ENCODE results near the gene TTC39C.
"Not testable (repeated sequence)": the region's sequence is repeated elsewhere in the genome, so short reads cannot be mapped to it uniquely, and the experiment has no call there.

Gene TTC39C

DNA sequence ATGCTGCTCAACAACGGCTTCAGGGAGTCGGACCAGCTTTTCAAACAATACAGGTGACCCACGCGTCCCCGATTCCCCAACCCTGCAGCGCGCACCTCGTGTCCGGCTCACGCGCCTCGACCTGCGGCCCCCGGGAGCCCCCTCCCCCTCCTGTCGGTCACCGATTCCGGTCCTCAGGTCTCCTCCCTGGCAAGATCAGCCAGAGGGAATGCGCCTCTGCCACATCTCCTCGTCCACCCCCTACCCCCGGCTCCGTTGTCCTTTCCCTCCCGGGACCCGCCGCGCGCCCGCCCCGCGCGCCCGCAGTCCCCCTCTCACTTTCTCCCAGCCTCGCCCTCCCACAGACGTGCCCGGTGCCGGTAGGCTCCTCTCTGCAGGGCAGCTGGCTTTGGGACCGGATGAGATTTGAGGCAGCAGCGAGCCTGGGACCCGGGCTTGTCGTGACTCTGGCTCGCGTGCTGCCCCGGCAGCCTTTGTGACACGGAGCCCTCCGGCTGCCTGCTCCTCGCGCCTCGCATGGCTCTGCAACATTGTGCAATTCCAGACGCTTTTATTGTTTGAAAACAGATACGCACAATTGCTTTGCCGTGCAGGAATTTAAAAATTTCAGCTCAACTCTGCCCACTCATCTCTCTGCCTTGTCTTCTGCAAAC, 558 bp downstream of the TTC39C start:
- DNase-seq: peak in 38 of 42 donors; percentile 8 to 75 (median 40)
- intact Hi-C loops (cut with DNase I): no loop called here

DNA sequence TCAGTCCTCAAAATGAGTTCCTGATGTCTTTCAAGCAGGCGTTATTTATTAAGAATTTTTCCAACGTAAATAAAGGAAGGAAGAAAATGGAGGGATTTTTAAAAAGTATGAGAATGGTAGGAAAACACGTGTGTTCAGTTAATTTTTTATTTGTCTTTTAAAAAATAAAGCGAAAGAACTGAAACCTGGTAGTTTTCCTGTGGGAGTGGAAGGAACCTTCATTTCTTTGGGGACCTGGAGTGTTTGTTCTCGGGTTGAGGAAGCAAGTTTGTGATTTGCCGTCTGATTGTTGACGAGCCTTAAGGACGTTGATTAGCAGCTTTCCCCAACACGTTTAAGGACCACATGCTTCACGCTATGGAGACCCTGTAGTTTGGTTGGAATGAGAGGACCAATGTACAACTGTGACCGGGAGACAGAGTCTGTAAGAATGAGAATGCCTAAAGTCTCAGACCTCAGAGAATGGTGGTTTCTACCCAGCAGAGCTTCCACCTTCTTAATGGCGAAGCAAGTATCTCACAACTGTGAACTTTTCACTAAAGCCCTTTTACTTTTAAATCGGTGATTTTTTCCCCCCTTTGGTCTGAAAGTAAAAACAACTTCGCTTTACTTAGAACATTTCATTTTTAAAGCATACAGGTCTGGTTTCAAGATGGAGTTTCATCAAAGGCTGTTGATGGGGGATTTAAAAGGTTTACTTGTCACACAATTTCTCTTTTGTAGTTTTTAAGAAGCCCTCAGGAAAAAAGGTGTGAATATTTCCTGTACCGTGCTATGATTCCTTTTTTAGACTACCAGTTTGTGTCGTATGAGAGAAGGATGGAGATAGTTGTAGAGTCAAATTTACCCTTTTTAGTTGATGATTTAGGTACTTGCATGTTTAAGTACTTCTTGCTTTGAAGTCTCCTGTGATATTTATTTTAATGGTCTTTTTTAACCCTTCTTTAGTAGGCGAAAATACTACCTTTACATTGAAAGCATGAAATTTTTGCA, 1.4 kb downstream of the TTC39C start:
- DNase-seq: no peak
- intact Hi-C loops (cut with DNase I): no loop called here

DNA sequence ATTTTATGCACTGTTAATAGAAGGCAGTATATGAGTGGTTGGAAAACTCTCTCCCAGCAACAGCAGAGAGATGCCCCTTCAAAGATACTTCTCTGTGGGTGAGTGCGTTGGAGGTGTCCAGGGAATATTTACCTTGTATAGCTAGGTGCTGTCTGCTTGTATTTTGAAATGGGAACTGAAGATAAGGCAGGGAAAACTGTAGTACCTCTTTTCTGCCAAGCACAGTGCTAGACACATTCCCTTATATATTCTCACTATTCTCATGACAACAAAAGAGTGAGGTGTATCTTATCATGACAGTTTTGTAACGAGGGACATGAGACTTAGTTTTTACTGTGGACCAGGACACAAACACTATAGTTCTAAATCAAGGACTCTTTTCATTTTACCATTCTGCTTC, 2.1 kb downstream of the TTC39C start:
- intact Hi-C loops (cut with DNase I): no loop called here
- DNase-seq: no peak

DNA sequence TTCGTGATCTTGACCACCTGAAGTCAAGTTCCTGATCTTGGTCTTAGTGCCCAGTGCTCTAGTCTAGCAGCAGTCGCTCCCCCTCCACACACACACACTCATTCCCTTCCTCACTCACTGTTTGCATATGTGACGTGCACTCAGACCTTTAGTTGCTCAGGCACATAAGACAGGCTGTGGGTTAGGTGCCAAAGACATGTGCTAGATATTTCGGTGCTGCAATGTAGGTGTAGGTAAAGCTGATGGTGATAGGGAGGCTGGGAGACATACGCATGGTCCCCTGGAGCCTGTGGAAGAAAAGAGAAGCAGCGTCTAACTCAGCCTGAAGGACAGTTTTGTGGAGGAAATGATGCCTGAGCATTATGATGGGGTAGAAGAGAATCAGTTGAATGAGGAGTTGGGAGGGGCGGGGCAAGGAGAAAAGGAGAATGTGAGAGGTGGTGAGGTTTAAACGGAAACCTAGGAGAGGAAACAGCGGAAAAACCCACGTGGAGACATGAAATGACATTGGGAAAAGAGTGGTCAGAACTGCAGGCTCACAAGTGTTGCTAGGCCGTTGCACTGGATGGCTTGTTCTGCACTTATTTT, 3.8 kb downstream of the TTC39C start:
- no peak for DNase-seq
- intact Hi-C loops (cut with DNase I): no loop called here

DNA sequence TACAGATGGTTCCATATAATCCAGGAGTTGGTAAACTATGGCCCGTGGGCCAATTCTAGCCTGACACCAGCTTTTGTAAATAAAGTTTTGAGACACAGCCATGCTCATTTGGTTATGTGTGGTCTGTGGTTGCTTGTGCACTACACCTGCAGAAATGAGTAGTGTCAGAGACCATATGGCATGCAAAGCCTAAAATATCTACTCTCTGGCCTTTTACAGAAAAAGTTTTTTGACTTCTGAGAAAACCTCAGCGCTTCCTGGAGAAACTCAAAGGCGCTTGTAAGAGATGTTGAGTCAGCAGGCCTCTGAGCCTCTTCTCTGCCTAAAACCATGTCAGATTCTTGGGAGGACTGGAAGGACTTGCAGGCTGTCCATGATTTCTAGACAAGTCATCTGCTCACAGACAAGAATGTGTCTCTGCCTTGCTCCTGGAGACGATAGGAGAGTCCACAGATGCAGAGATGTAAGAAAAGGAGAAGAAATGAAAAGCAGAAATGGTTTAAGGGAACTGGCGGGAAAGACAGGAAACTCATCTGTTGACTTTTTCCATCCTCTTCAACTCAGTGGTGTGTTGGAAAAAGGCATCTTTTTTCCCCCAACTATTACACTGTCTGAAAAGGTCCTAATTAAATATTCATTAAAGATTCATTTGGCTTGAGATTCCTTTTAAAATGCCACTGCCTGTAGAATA, 5.2 kb downstream of the TTC39C start:
- intact Hi-C loops (cut with DNase I): no loop called here
- no peak for DNase-seq

DNA sequence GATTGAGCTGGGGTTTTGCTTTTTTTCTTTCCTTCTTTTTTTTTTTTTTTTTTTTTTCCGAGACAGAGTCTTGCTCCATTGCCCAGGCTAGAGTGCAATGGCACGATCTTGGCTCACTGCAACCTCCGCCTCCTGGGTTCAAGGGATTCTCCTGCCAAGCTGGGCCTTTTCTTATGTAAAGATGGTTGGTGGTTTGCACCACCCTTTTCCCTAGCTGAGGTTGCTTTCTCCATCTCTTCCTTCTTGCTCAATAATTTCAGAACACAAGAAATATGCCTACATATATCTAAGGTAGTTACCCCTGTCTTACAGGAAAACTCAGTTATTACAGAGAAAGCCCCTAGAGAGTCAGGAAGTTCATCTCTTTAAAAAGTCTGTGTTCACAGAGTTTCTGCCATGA, 7.0 kb downstream of the TTC39C start:
- intact Hi-C loops (cut with DNase I): no loop called here
- DNase-seq: no peak

DNA sequence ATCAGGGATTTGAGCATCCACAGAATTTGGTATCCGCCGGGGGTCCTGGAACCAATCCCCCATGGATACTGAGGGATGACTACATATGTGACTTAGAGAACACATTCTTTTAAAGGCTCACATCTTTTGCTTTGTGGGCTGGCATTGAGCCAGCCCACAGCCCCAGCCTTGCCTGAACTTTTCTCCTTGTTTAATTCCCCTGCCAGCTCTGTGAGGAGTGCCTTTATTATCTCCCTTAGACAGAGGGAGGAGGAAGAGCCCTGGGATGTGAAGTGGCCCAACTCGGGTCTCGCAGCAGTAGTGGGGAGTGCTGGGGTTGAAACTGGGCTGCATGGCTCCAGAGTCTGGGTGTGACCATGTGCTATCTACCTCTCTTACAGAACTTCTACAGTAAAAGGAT, 7.6 kb downstream of the TTC39C start:
- intact Hi-C loops (cut with DNase I): no loop called here
- DNase-seq: no peak

DNA sequence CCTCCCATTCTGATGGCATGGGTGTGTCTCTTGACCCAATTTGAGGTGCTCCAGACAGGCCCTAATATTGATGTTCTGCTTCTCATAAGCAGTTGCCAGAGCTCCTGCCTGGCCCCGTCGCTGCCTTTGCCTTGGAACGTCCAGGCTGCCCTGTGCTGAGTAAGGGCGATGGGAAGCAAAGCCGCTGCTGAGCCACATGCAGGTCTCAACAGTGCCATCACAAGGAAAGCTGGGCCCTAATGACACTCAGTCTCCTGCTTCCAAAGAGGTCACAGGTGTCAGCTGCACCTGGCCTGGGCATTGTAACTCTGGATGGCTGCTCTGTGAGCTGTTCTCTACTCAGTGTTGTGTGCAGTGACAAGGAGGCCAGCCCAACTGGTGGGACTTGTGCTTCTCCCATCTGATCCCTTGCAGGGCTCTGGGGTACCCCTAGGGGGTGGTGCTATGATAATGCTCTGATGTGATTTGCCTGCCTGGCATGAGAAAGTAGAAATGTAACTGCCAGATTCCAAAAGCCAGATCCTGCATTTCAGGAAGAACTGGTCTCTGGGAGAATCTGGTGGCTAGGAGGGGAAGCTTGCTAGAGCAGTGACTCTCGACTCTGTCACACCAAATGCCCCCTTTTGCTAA, 8.7 kb downstream of the TTC39C start:
- intact Hi-C loops (cut with DNase I): no loop called here

DNA sequence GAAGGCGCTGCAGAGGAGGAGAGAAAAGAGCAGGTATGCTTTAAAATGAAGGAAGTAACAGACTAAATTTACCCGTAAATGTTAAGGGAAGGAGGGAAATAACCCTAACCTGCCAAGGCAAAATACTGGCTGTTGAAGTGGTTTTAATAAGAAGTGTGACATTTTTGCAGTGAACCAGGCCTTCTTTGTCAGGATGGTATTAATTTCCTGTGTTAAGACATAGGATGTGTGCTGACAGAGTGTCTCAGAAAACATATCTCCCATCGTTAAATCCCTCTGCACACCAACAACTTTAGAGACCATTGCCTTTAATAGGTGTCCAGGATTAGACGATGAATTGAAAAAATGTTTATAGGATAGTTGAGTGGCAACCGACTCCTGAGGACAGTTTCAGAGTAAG, 9.9 kb downstream of the TTC39C start:
- intact Hi-C loops (cut with DNase I): no loop called here
- DNase-seq: no peak

More for the DNA sequence above, 8.7 kb downstream of the TTC39C start:
- no peak for DNase-seq

DNA sequence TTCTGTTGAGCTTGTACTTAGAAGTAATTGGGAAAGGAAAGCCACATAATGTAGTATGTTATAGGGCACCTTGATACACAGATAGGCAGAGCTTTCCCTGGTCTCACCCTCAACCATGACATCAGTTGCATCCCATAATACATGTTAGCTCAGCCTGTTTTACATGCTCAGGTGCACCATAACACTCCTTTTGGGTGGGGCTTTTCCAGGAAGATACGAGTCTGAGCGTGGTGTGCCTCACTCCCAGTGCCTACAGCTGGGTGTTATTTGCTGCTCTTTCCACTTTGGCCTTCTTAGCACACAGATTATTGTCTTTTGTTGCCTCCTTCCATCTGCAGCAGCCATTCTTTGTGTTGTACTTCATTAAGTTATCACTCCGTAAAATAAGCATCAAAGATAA, 11.9 kb downstream of the TTC39C start:
- DNase-seq: no peak
- intact Hi-C loops (cut with DNase I): no loop called here

DNA sequence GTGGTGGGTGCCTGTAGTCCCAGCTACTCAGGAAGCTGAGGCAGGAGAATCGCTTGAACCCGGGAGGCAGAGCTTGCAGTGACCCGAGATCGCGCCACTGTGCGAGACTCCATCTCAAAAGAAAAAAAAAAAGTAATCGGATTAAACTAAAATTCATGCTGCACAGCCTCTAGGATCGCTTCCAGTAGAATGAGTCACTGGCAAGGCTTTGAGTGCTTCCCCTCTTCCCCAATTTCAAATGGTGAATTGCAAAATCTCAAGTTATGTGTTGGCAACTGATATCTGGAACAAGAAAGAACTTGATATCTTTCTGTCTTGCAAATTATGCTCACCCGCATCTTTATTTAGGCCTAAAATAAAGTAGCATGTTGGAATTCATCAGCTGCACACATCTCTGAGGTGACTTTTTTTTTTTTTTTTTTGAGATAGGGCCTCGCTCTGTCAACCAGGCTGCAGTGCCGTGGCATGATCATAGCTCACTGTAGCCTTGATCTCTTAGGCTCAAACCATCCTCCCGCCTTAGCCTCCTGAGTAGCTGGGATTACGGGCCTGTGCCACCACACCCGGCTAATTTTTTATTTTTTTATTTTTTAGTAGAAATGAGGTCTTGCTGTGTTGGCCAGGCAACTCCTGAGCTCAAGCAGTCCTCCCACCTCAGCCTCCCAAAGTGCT, 12.7 kb downstream of the TTC39C start:
- intact Hi-C loops (cut with DNase I): no loop called here
- peak in 2 of 42 donors; percentile 21 to 42 for DNase-seq

DNA sequence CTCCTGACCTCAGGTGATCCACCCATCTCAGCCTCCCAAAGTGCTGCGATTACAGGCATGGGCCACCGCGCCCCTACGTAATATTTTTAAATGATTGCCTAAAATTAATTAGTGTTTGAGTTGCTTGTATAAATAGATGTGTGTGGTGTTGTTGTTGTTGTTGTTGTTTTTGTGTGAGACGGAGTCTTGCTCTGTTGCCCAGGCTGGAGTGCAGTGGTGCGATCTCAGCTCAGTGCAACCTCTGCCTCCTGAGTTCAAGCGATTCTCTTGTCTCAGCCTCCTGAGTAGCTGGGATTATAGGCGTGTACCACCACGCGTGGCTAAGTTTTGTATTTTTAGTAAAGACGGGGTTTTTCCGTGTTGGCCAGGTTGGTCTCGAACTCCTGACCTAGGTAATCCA, 14.4 kb downstream of the TTC39C start:
- intact Hi-C loops (cut with DNase I); DNase-seq: not testable (repeated sequence)

DNA sequence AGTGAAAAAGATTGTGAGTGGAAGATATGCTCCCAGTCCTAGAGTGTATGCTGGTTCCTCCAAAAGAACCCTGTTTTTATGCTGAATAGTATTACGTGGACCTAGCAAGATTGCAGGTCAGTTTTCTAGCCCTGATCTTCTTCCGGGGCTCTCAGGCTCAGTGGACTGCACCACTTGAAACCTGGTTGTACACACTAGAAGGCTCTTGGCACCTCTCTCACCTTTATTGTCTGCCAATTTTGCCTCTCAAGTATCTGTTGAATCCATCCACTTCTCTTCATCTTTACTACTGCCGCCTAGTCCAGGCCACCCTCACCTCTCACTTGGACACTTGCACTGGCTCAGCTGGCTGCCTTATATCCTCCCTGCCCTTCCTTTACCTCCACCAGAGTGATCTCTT, 16.8 kb downstream of the TTC39C start:
- DNase-seq: no peak
- intact Hi-C loops (cut with DNase I): no loop called here

DNA sequence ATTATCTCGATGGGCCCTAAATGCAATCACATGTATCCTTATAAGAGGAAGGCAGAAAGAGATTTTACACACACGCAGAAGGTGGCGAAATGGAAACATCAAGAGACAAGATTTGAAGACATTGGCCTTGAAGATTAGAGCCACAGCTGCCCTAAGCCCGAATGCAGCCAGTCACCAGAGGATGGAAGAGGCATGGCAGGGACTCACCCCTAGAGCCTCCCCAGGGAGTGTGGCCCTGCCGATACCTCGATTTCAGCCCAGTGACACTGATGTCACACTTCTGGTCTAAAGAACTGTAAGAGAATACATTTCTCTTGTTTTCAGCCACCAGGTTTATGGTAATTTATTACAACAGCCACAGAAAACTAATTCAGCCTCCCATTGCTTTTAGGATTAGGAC, 17.4 kb downstream of the TTC39C start:
- no peak for DNase-seq
- intact Hi-C loops (cut with DNase I): no loop called here

DNA sequence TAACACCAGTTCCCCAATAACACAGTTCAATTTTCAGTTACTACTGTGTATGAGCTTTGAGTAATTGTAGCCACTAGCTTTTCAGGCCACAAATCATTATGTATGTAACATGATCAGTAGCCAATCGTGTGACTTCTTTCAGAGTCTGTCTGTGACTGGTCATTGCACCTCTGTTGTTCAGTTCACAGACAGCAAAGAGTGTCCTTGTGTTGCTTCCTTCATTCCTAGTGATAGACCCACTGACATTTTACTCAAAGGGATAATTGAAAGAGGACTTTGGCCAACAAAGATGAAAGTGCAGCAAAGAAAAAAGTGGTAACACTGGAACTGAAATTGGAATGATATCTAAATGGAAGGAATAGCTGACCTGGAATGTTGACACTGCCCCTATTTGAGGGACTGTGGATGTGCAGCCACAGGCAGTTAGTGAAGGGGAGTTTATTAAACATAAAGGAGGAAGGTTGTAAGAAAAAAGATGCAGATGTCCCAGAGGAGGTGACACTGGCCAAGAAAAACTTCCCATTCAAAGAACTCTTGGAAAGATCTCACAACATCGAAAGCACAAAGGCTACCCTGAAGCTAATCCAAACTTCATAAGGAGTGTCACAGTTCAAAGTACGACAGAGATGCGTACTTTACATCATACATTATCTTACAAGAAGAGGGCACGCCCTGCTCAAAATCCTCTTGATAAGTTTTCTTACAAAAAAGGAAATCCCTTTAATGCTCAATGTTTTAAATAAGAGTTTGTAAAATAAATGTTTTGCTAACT, 19.3 kb downstream of the TTC39C start:
- DNase-seq: no peak
- intact Hi-C loops (cut with DNase I): no loop called here

DNA sequence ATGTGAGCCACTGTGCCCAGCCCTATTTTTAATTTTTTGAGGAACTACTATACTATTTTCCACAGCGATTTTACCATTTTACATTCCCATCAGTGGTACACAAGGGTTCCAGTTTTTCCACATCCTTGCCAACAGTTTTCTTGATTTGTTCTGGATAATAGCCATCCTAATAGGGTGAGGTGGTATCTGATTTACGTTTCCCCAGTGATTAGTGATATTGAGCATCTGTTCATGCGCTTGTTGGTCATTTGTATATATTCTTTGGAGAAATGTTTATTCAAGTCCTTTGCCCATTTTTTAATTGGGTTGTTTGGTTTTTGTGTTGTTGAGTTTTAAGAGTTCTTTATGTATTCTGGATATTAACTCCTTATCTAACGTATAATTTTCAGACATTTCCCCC, 20.8 kb downstream of the TTC39C start:
- intact Hi-C loops (cut with DNase I): no loop called here
- DNase-seq: no peak

DNA sequence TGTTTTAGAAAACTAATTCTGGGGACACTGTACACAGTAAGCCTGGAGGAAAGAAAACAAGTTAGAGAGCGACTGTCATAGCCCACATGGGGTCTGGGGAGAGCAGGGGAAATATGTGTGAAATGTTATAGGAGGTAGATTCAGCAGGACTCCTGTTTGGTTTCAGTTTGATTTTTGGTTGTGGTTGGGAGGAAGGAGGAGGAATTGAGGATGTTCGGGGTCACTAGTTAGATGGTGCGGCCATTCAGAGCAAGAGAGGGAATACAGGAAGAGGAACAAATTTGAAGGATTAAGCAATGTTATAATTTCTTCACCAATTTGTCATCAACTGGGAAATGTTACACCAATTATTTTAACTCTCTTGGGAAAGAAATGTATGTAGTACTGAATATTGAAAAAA, 25.1 kb downstream of the TTC39C start:
- intact Hi-C loops (cut with DNase I): no loop called here
- no peak for DNase-seq

DNA sequence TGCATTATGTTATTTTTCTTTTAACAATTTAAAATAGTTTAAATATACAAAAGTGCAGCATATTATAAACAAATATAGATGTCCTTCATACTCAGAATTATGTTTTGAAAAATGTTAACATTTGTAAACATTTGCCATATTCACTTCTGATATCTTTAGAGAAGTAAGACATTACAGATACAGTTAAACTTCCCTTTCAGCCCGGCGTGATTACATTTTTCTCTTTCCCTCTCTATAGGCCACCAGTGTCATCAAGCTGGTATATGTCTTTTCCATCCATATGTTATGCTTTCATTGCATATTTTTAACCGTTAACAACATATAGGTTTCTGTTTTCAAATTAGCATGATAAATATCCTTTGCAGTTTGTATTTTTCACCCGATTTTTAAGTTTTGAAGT, 27.1 kb downstream of the TTC39C start:
- DNase-seq: no peak

More for the DNA sequence above, 27.1 kb downstream of the TTC39C start:
- intact Hi-C loops (cut with DNase I): no loop called here

Data from head of caudate nucleus (tissue), 42 donors.